ENCODE data around the gene SLC39A12. TPM values are rescaled to one million over a fixed set of nuclear protein-coding genes. Genes with fewer than 3 reads are reported as not detected.

Gene SLC39A12
- total and polyA plus RNA-seq, 10 of the 15 experiments (the other 5 are each of a cell fraction or from before 2014, with no cell fraction given) = 0.47 to 1.5 (median 0.68) TPM; not detected in 1

GRCh38 chr10:18043148-18044006 is 91.7 kb downstream of the SLC39A12 start:
- no peaks in the 10 kb centered on the region for H3K9me3 ChIP-seq (replicated peaks; ENCODE audit: control insufficient read depth, insufficient read depth, low read length)
- no peak overlapping the region for H3K27ac ChIP-seq (ENCODE audit: control insufficient read depth, insufficient read depth)
- intact Hi-C loops (cut with micrococcal nuclease; ENCODE audit: unreplicated experiment) = no loop called here
- H3K4me1 ChIP-seq (ENCODE audit: control insufficient read depth, insufficient read depth, low read length) = no peaks in the 10 kb centered on the region
- no peaks in the 10 kb centered on the region for H4K20me1 ChIP-seq (ENCODE audit: control insufficient read depth, insufficient read depth)
- TF ChIP-seq JUNB (IDR thresholded peaks at IDR 0.05) (peak; percentile 62), CBFB (IDR thresholded peaks at IDR 0.05; ENCODE audit: low read depth) (no peak)
- H3K4me2 ChIP-seq (ENCODE audit: control insufficient read depth, insufficient read depth) = no peak overlapping the region
- FAIRE-seq (no peak), ATAC-seq (no peak), DNase-seq (ENCODE audit: low read depth, low spot score) (no peak)
- H3K79me2 ChIP-seq (ENCODE audit: control insufficient read depth, insufficient read depth, low read length) = no peaks in the 10 kb centered on the region
- WGBS (ENCODE audit: insufficient coverage, insufficient replicate concordance, low lambda C conversion rate, missing lambda C conversion rate) = 17% methylated on average over 4 of the region's 4 CpGs
- ChIA-PET CTCF (interaction anchor here (0.6 kb wide), 1 partner anchor 977 kb away, joined by 3 read pairs; no protein-coding TSS in a partner anchor), SMC1A (ENCODE audit: uncharacterized antibody, unreplicated experiment) (no interaction called here), POLR2A (no interaction called here), RAD21 (ENCODE audit: unreplicated experiment) (no interaction called here)
- no TSS peak for BruUV-seq (replicated peaks)
- no peaks in the 10 kb centered on the region for H3K27me3 ChIP-seq (replicated peaks in 1 of 2; ENCODE audit: control insufficient read depth in 2 of 2, insufficient read depth in 2 of 2, low read length in 1 of 2)
- no peak overlapping the region for H2AFZ ChIP-seq (ENCODE audit: control insufficient read depth, low read depth, low read length)
- in situ Hi-C loops (cut with MboI) = no loop called here
- H3K4me3 ChIP-seq = no peak overlapping the region
- H3K9ac ChIP-seq (ENCODE audit: control insufficient read depth, insufficient read depth, low read length) = no peak overlapping the region
- no peaks in the 10 kb centered on the region for H3K36me3 ChIP-seq (ENCODE audit: control insufficient read depth in 2 of 2, insufficient read depth in 2 of 2, low read length in 1 of 2)

GRCh38 chr10:18044976-18045720 is 93.4 kb downstream of the SLC39A12 start:
- H3K36me3 ChIP-seq (ENCODE audit: control insufficient read depth in 2 of 2, insufficient read depth in 2 of 2, low read length in 1 of 2) = no peaks in the 10 kb centered on the region
- DNase-seq (ENCODE audit: low read depth, low spot score) = no peak
- H2AFZ ChIP-seq (ENCODE audit: control insufficient read depth, low read depth, low read length) = no peak overlapping the region
- no peaks in the 10 kb centered on the region for H3K27me3 ChIP-seq (replicated peaks in 1 of 2; ENCODE audit: control insufficient read depth in 2 of 2, insufficient read depth in 2 of 2, low read length in 1 of 2)
- TF ChIP-seq KAT2A (conservative IDR thresholded peaks at IDR 0.05; ENCODE audit: control insufficient read depth, low read depth, low read length) (no peak), HDAC6 (IDR thresholded peaks at IDR 0.05; ENCODE audit: unreplicated experiment) (no peak), PBX3 (IDR thresholded peaks at IDR 0.05; ENCODE audit: insufficient replicate concordance, low read depth, low read length) (no peak), YBX1 (IDR thresholded peaks at IDR 0.05) (no peak), RB1 (IDR thresholded peaks at IDR 0.05; ENCODE audit: borderline replicate concordance) (no peak), NFYB (IDR thresholded peaks at IDR 0.05; ENCODE audit: insufficient read depth, low read depth, low read length) (0 out of 2 replicates have a peak, but pooled peaks have one; percentile 34), NFYA (IDR thresholded peaks at IDR 0.05; ENCODE audit: borderline replicate concordance, low read depth, low read length) (no peak), ASH2L (IDR thresholded peaks at IDR 0.05; ENCODE audit: borderline replicate concordance, low read depth) (no peak)
- no peak for FAIRE-seq
- H3K4me1 ChIP-seq (ENCODE audit: control insufficient read depth, insufficient read depth, low read length) = no peaks in the 10 kb centered on the region
- intact Hi-C loops (cut with micrococcal nuclease; ENCODE audit: unreplicated experiment) (no loop called here), in situ Hi-C loops (cut with MboI) (no loop called here)
- ChIA-PET RAD21 (ENCODE audit: unreplicated experiment) (interaction anchor here (0.6 kb wide), 1 partner anchor 53 kb away, joined by 3 read pairs; no protein-coding TSS in a partner anchor), SMC1A (ENCODE audit: uncharacterized antibody, unreplicated experiment) (interaction anchor here (0.5 to 1.3 kb wide), 2 partner anchors 19 to 306 kb away, joined by 4 read pairs; no protein-coding TSS in a partner anchor), POLR2A (no interaction called here), CTCF (no interaction called here)
- no TSS peak for BruUV-seq (replicated peaks)
- H3K27ac ChIP-seq (ENCODE audit: control insufficient read depth, insufficient read depth) = no peak overlapping the region
- ATAC-seq = peak; percentile 48
- H3K9me3 ChIP-seq (replicated peaks; ENCODE audit: control insufficient read depth, insufficient read depth, low read length) = no peaks in the 10 kb centered on the region
- no peak overlapping the region for H3K4me2 ChIP-seq (ENCODE audit: control insufficient read depth, insufficient read depth)
- no peak overlapping the region for H3K4me3 ChIP-seq
- no peaks in the 10 kb centered on the region for H4K20me1 ChIP-seq (ENCODE audit: control insufficient read depth, insufficient read depth)
- no peak overlapping the region for H3K9ac ChIP-seq (ENCODE audit: control insufficient read depth, insufficient read depth, low read length)
- H3K79me2 ChIP-seq (ENCODE audit: control insufficient read depth, insufficient read depth, low read length) = no peaks in the 10 kb centered on the region
- 21% methylated on average over 8 of the region's 8 CpGs for WGBS (ENCODE audit: insufficient coverage, insufficient replicate concordance, low lambda C conversion rate, missing lambda C conversion rate)
